Mucosa of descending colon (tissue), 3 donors: ENCODE results near the gene ELMO1. TPM values are rescaled to one million over a fixed set of nuclear protein-coding genes. Genes with fewer than 3 reads are reported as not detected.

Experiments
- ATAC-seq: fragments of 200-7000 bp; cut with Tn5 transposase; one replicate; pipeline ENCODE4 v1.9.1; 2020; ENCODE audit warnings: mild to moderate bottlenecking, moderate library complexity
- DNase-seq, 3 donors: peaks; one replicate each; pipeline ENCODE4 v3.0.0-alpha.2; 2020
- H3K36me3 ChIP-seq: fragments of 200-600 bp; one replicate; pipeline ENCODE4 v1.8.0; 2021; ENCODE audit warnings: low read depth, mild to moderate bottlenecking
- H3K4me1 ChIP-seq: fragments of 200-600 bp; one replicate; pipeline ENCODE4 v1.8.0; 2021; ENCODE audit warnings: low read depth, mild to moderate bottlenecking
- H3K4me3 ChIP-seq: fragments of 200-600 bp; one replicate; pipeline ENCODE4 v1.8.0; 2021; ENCODE audit warnings: mild to moderate bottlenecking
- H3K9me3 ChIP-seq: fragments of 200-600 bp; one replicate; pipeline ENCODE4 v1.8.0; 2021; ENCODE audit warnings: mild to moderate bottlenecking
- intact Hi-C, 2 donors: fragments of 100-400 bp; cut with DNase I in 1 of 2; cut with micrococcal nuclease in 1 of 2; formaldehyde crosslinking; loops; one replicate each; pipeline versions ENCODE4 v1.11.0 to v1.11.1; 2022; cut with DNase I, micrococcal nuclease
- total RNA-seq, 3 donors: library from RNA; stranded (reverse); fragmentation: NEBNext Ultra II Directional in 2 of 3; extraction: Animal tissue kit (Norgen Biotek cat#: 25700) in 2 of 3; gene quantifications; one replicate each; pipeline versions ENCODE4 v1.2.1 to v1.2.4, GENCODE V29; 2021 to 2023
- TF ChIP-seq, protein P1 (sequence below): fragments of 200-600 bp; IDR thresholded peaks from one replicate; pipeline ENCODE4 v1.8.0; 2022; ENCODE audit warnings: antibody characterized with exemption, mild to moderate bottlenecking
- donor health status: DM: no; HTN: no; CAD: no; lungs with moderate emphysema.
- donor health status: DM: no; HTN: no; CAD: no.
- donor health status: DM: no; HTN: yes; CAD: no.

The ELMO1 gene
- total RNA-seq, 3 donors from 2014 or later: 9.7 to 27.2 (median 18.2) TPM

DNA sequence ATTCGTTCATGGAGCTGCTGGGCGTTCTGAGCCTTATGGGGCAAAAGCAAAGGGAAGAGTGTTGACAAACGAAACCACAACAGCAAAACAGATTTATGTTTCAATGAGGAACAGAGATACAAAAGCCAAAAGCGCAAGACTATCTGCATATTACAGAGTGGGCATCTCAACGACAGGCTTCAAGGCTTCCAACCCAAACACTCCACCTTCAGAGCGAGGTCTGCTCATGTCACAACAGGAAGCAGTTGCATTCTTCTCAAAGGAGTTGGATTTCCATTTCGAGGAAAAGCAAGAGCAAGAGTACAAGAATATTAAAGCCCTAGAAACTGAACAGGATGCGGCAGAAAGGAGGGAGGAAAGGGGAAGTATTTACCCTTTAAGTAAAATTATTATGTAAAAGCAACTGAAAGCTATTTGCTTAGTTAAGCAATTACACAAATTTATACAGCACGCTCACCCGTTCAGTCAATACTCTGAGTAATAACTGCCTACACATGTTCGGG is 189.3 kb downstream of the ELMO1 start:
- Histone ChIP-seq H3K4me1 (no peaks in the 10 kb centered on the region), H3K9me3 (no peaks in the 10 kb centered on the region), H3K4me3 (no peak overlapping the region), H3K36me3 (no peaks in the 10 kb centered on the region)
- ATAC-seq (no peak), DNase-seq (no peak)
- intact Hi-C loops: no loop called here
- TF ChIP-seq, protein P1, sequence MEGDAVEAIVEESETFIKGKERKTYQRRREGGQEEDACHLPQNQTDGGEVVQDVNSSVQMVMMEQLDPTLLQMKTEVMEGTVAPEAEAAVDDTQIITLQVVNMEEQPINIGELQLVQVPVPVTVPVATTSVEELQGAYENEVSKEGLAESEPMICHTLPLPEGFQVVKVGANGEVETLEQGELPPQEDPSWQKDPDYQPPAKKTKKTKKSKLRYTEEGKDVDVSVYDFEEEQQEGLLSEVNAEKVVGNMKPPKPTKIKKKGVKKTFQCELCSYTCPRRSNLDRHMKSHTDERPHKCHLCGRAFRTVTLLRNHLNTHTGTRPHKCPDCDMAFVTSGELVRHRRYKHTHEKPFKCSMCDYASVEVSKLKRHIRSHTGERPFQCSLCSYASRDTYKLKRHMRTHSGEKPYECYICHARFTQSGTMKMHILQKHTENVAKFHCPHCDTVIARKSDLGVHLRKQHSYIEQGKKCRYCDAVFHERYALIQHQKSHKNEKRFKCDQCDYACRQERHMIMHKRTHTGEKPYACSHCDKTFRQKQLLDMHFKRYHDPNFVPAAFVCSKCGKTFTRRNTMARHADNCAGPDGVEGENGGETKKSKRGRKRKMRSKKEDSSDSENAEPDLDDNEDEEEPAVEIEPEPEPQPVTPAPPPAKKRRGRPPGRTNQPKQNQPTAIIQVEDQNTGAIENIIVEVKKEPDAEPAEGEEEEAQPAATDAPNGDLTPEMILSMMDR: no peak

DNA sequence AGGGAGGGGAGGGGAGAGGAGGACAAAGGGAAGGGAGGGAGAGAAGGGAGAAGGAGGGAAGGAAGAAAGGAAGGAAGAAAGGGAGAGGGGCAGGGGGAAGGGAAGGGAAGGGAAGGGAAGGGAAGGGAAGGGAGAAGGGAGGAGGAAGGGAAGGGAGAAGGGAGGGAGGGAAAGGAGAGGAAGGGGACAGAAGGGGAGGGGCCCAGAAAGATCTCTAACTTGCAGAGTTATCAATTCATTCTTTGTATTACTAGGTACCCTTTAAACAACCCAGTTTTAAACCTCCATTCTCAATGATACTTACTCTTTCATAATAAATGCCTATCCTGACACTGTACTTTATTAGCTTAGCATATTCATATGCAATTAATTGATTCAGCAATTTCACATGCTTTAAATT is 192.0 kb downstream of the ELMO1 start:
- TF ChIP-seq, protein P1: no peak
- intact Hi-C loops: no loop called here
- H3K36me3 ChIP-seq: no peaks in the 10 kb centered on the region
- DNase-seq (no peak), ATAC-seq (no peak)
- H3K9me3 ChIP-seq: no peaks in the 10 kb centered on the region
- H3K4me1 ChIP-seq: no peaks in the 10 kb centered on the region
- no peak overlapping the region for H3K4me3 ChIP-seq

DNA sequence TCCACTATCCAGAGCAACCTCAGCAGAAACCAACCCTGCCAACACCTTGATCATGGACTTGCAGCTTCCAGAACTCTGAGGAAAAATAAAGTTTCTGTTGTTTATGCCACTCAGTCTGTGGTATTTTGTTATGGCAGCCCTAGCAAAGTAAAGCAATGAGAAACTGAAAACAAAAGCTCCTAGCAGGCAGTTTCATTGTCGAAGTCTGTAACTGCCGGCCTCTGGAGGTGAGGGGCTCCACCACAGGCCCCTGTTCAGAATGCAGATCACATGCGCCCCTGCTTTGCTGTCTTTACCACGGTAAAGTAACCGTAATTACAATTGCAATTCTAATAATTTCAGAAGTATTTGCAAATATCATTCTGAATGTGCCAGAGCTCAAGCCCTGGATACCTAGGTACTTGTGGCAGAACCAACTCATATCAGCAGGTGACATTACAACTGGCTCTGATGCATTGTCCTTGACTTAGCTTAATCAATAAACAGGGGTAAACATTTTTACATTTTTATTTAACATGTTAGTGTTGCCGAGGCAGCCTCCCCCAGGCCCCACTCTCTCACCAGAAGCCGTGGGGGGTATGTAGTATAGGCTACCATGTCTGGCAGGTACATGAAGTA is 193.2 kb downstream of the ELMO1 start:
- ATAC-seq (no peak), DNase-seq (no peak)
- Histone ChIP-seq H3K4me1 (no peaks in the 10 kb centered on the region), H3K4me3 (no peak overlapping the region), H3K9me3 (no peaks in the 10 kb centered on the region), H3K36me3 (no peaks in the 10 kb centered on the region)
- TF ChIP-seq, protein P1: no peak
- intact Hi-C loops: no loop called here

DNA sequence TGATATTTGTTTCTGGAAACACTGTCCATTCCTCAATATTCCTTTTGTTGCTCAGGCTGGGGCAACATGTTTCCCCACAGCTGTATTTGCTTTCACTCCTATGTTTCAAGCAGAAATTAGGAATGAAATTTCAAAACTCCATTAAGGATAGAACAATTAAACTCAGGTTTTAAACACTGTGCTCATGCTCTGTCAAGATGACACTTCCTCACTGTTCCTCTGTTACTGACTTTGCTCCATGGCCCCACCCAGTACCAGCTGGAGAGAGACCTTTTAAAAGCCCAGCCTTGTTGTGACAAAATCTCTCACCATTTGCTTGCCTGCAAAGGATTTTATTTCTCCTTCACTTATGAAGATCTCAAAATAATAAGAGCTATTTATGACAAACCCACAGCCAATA is 197.4 kb downstream of the ELMO1 start:
- Histone ChIP-seq H3K9me3 (no peaks in the 10 kb centered on the region), H3K36me3 (no peaks in the 10 kb centered on the region), H3K4me1 (no peaks in the 10 kb centered on the region), H3K4me3 (no peak overlapping the region)
- TF ChIP-seq, protein P1: no peak
- no peak for DNase-seq
- no peak for ATAC-seq
- intact Hi-C loops: no loop called here

DNA sequence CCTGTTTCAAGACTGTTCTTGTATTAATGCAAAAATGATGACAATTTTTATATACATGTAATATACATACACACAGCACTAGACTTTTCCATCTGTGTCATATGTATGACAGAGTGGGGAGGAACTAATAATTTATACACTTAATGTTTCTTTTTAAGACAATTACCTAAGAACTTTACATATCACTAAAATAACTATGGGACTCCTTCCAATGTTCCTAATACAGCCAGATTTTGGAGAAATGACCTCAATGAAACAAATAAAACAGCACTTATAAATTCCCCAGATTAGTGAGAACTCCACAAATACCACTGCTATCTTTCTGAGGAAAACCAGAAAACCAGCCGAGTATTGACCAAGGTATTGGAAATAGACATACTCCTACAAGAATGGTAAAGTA is 199.4 kb downstream of the ELMO1 start:
- intact Hi-C loops: no loop called here
- no peaks in the 10 kb centered on the region for H3K9me3 ChIP-seq
- ATAC-seq: no peak
- H3K36me3 ChIP-seq: no peaks in the 10 kb centered on the region
- no peak overlapping the region for H3K4me3 ChIP-seq
- TF ChIP-seq, protein P1: no peak
- DNase-seq: no peak
- H3K4me1 ChIP-seq: no peaks in the 10 kb centered on the region
